Measurements from ENCODE around the gene SEPTIN6.
"Not testable (repeated sequence)": the region's sequence is repeated elsewhere in the genome, so short reads cannot be mapped to it uniquely, and the experiment has no call there.

The SEPTIN6 gene

DNA sequence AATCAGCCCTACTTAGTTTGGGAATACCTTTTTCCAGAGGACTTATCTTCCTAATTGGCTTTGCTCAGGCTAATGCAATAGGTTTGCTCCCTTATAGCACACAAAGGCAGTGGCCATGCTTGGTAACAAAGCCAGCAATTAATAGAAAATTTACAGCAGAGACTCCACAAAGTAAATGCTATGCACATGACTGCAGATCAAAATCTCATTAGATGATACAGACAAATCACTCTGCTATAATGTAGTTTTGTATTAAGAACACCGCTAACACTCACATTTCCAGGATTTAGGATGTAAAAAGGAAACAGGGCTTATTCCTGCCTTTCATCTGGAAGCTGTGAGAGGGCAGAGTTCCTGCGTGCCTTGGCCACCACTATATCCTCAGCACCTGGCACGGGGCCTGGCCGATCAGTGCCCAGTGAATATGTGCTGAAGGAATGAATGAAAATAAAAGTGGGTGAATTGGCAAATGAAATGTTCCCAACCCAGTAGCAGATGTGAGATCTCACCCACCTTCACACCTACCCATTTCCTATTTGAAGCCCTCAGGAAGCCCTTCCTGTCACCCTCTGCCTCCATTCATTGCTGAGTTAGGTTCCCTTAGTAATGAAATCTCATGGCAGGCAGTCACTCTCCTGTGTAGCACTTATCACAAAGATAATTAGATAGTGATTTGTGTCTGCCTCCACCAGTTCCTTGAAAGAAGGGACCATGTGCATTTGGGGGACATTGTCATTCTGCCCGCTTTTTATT, 5.1 kb downstream of the SEPTIN6 start:
- no peak for DNase-seq
- no peak overlapping the region for H3K27ac ChIP-seq
- in situ Hi-C loops (cut with HindIII; ENCODE audit: low pct_ligation_motif_present, low sequenced_read_pairs), result no loop called here
- TF ChIP-seq, protein P1, sequence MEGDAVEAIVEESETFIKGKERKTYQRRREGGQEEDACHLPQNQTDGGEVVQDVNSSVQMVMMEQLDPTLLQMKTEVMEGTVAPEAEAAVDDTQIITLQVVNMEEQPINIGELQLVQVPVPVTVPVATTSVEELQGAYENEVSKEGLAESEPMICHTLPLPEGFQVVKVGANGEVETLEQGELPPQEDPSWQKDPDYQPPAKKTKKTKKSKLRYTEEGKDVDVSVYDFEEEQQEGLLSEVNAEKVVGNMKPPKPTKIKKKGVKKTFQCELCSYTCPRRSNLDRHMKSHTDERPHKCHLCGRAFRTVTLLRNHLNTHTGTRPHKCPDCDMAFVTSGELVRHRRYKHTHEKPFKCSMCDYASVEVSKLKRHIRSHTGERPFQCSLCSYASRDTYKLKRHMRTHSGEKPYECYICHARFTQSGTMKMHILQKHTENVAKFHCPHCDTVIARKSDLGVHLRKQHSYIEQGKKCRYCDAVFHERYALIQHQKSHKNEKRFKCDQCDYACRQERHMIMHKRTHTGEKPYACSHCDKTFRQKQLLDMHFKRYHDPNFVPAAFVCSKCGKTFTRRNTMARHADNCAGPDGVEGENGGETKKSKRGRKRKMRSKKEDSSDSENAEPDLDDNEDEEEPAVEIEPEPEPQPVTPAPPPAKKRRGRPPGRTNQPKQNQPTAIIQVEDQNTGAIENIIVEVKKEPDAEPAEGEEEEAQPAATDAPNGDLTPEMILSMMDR (IDR thresholded peaks at IDR 0.05; ENCODE audit: low read depth, low read length, missing control alignments), result no peak
- no peaks in the 10 kb centered on the region for H3K27me3 ChIP-seq (replicated peaks)
- no peaks in the 10 kb centered on the region for H3K36me3 ChIP-seq (replicated peaks)
- H3K4me3 ChIP-seq (ENCODE audit: low read depth, low read length), result no peak overlapping the region

- Histone ChIP-seq H3K27me3 (replicated peaks) (no peaks in the 10 kb centered on the region), H3K4me3 (ENCODE audit: low read depth, low read length) (no peak overlapping the region), H3K36me3 (replicated peaks) (no peaks in the 10 kb centered on the region), H3K27ac (no peak overlapping the region)
- in situ Hi-C loops (cut with HindIII; ENCODE audit: low pct_ligation_motif_present, low sequenced_read_pairs), result no loop called here
- no peak for DNase-seq
- TF ChIP-seq, protein P1 (IDR thresholded peaks at IDR 0.05; ENCODE audit: low read depth, low read length, missing control alignments), result no peak
Observed at GRCh38 chrX:119686087-119686691, 6.8 kb downstream of the SEPTIN6 start.

GRCh38 chrX:119685225-119686066, 7.5 kb downstream of the SEPTIN6 start:
- DNase-seq, result no peak
- Histone ChIP-seq H3K27me3 (replicated peaks) (no peaks in the 10 kb centered on the region), H3K36me3 (replicated peaks) (no peaks in the 10 kb centered on the region), H3K4me3 (ENCODE audit: low read depth, low read length) (no peak overlapping the region), H3K27ac (no peak overlapping the region)
- TF ChIP-seq, protein P1 (IDR thresholded peaks at IDR 0.05; ENCODE audit: low read depth, low read length, missing control alignments), result no peak
- in situ Hi-C loops (cut with HindIII; ENCODE audit: low pct_ligation_motif_present, low sequenced_read_pairs), result no loop called here

DNA sequence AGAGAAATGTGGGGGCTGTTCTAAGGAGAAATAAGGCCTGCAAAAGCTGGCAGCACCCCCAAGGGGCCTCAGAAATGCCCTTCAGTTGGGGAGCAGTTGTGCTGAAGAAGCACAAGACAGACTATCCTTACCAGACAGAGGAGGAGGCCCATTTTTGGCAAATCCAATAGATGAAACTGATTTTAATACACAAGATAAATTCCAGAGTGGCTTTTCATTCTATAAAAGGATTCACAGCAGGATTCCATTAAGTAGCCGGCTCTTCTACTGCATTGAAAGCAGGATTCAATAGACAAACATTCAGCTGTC, 8.1 kb downstream of the SEPTIN6 start:
- no peak overlapping the region for H3K27ac ChIP-seq
- H3K4me3 ChIP-seq (ENCODE audit: low read depth, low read length), result no peak overlapping the region
- in situ Hi-C loops (cut with HindIII; ENCODE audit: low pct_ligation_motif_present, low sequenced_read_pairs), result no loop called here

DNA sequence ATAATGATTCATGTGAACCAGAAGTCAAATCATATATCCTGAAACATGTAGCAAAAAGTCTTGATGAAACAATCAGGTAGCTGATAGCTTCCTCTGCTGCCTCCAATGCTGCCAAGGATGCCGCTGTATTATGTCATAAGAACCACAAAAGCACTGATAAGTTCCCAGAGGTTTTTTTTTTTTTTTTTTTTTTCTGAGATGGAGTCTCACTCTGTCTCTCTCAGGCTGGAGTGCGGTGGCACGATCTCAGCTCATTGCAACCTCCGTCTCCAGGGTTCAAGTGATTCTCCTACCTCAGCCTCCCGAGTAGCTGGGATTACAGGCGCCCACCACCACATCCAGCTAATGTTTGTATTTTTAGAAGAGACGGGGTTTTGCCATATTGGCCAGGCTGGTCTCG, 8.7 kb downstream of the SEPTIN6 start:
- H3K4me3 ChIP-seq (ENCODE audit: low read depth, low read length); in situ Hi-C loops (cut with HindIII; ENCODE audit: low pct_ligation_motif_present, low sequenced_read_pairs); DNase-seq; H3K27me3 ChIP-seq (replicated peaks); H3K36me3 ChIP-seq (replicated peaks); H3K27ac ChIP-seq: not testable (repeated sequence)

More for the DNA sequence above, 8.1 kb downstream of the SEPTIN6 start:
- TF ChIP-seq, protein P1 (IDR thresholded peaks at IDR 0.05; ENCODE audit: low read depth, low read length, missing control alignments), result no peak
- Histone ChIP-seq H3K36me3 (replicated peaks) (no peaks in the 10 kb centered on the region), H3K27me3 (replicated peaks) (no peaks in the 10 kb centered on the region)
- DNase-seq, result no peak

Data from brain microvascular endothelial cell (primary cell).